ENCODE results near the gene LIN9. TPM values are rescaled to one million over a fixed set of nuclear protein-coding genes. Genes with fewer than 3 reads are reported as not detected.

The LIN9 gene
- total and polyA plus RNA-seq, 2 experiments from 2014 or later: 3.9 to 4.0 TPM

GRCh38 chr1:226181996-226182714 is 126.8 kb downstream of the LIN9 start:
- peak; percentile 88 for DNase-seq
- Histone ChIP-seq H3K4me2 (ENCODE audit: unreplicated experiment) (peak overlapping the region; percentile 76), H3K79me2 (ENCODE audit: insufficient read depth) (peaks cover 100% of the 10 kb centered on the region), H3K9ac (peak overlapping the region; percentile 49), H3K4me1 (ENCODE audit: insufficient read depth) (peaks cover 33% of the 10 kb centered on the region), H3K36me3 (ENCODE audit: low read depth) (peaks cover 12% of the 10 kb centered on the region; the same call in 1 of the 2 replicates), H2AFZ (no peak overlapping the region), H3F3A (ENCODE audit: insufficient read depth) (peaks cover 37% of the 10 kb centered on the region), H4K20me1 (ENCODE audit: insufficient read depth) (peaks cover 40% of the 10 kb centered on the region), H3K9me2 (ENCODE audit: insufficient read depth) (no peaks in the 10 kb centered on the region), H3K9me3 (ENCODE audit: low read depth) (no peaks in the 10 kb centered on the region), H3K27me3 (replicated peaks; ENCODE audit: insufficient read depth) (no peaks in the 10 kb centered on the region), H3K4me3 (peak overlapping the region; percentile 45), H3K27ac (peak overlapping the region; percentile 77)
- in situ Hi-C loops (cut with MboI): no loop called here
- TF ChIP-seq EZH2phosphoT487 (IDR thresholded peaks at IDR 0.05; ENCODE audit: insufficient read depth, low read depth) (no peak), EZH2 (IDR thresholded peaks at IDR 0.05; ENCODE audit: insufficient read depth, poor library complexity, severe bottlenecking) (no peak)
- 39 to 41% methylated on average over 14 of the region's 14 CpGs for WGBS, 2 experiments (ENCODE audit: low coverage in 1 of 2, low lambda C conversion rate in 2 of 2, missing lambda C conversion rate in 2 of 2)

Other genes starting within 250 kb of the LIN9 start
- gene H3-3A, start 246.4 kb downstream of the LIN9 start, total RNA-seq (2014; rRNA removed; shearing (Covaris generic)): 140 and 212 TPM in 2 replicates
- 262 and 264 TPM in 2 replicates for gene H3-3A, start 246.4 kb downstream of the LIN9 start, polyA plus RNA-seq (2016; fragmentation: Nextera tagmentation; extraction: Ambion mirVana)
- 70.2 and 76.8 TPM in 2 replicates for gene ACBD3, start 122.4 kb downstream of the LIN9 start, total RNA-seq (2014; rRNA removed; shearing (Covaris generic))
- 40.8 and 41.4 TPM in 2 replicates for gene ACBD3, start 122.4 kb downstream of the LIN9 start, polyA plus RNA-seq (2016; fragmentation: Nextera tagmentation; extraction: Ambion mirVana)
- gene MIXL1, start 85.5 kb downstream of the LIN9 start, total RNA-seq (2014; rRNA removed; shearing (Covaris generic)): not detected in 2 replicates
- not detected in 2 replicates for gene MIXL1, start 85.5 kb downstream of the LIN9 start, polyA plus RNA-seq (2016; fragmentation: Nextera tagmentation; extraction: Ambion mirVana)
- gene PARP1, start 98.9 kb upstream of the LIN9 start, total RNA-seq (2014; rRNA removed; shearing (Covaris generic)): 50.0 and 70.4 TPM in 2 replicates
- gene PARP1, start 98.9 kb upstream of the LIN9 start, polyA plus RNA-seq (2016; fragmentation: Nextera tagmentation; extraction: Ambion mirVana): 46.2 and 53.4 TPM in 2 replicates
- gene STUM, start 239.6 kb upstream of the LIN9 start, total RNA-seq (2014; rRNA removed; shearing (Covaris generic)): under 0.01 TPM in 1 of 2 replicates, not detected in the other
- gene STUM, start 239.6 kb upstream of the LIN9 start, polyA plus RNA-seq (2016; fragmentation: Nextera tagmentation; extraction: Ambion mirVana): not detected in 2 replicates